ENCODE measurements around the gene HSD17B8.

Gene HSD17B8

DNA sequence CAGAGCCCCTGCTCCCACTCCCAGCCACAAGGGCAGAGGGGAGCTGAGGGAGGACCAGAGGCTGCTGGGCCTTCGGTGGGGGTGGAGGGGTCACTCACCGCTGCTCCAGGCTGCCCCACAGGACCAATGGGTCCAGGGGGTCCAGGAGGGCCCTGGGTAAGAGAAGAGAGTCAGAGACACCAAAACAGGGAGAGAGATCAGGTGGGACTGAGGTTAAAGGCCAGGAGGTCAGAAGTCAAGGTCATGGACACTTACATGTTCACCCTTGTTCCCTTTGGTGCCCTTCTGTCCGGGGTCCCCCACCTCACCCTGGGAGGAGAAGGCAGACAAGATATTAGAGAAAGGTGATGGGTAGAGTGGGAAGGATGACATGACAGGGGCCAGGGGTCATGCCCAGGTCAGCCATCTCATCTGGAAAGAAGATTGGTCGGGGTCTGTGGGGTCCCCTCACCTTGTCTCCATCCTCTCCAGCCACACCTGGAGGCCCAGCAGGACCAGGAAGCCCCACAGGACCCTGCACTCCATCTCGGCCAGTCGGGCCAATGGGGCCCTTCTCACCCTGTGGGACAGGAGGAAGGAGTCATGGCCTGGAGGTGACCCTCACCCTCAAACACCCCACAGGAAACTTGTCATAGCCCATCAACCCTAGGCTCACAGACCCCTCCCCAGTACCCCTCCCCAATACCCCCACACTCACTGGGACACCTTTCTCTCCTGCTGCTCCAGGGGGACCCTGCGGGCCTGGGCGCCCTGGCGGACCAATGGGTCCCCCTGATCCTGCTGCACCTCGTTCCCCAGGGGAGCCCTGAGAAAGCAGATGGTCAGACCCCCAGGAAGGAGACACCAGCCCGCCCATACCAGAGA is 33.2 kb upstream of the HSD17B8 start:
- no peak for DNase-seq (ENCODE audit: low spot score)

GRCh38 chr6:33171880-33172687 is 32.4 kb upstream of the HSD17B8 start:
- no peak for DNase-seq (ENCODE audit: low spot score)

GRCh38 chr6:33172688-33173534 is 31.5 kb upstream of the HSD17B8 start:
- no peak for DNase-seq (ENCODE audit: low spot score)

GRCh38 chr6:33173535-33174180 is 30.8 kb upstream of the HSD17B8 start:
- no peak for DNase-seq (ENCODE audit: low spot score)

- no peak for DNase-seq (ENCODE audit: low spot score)
Measured at GRCh38 chr6:33174784-33175183, 29.7 kb upstream of the HSD17B8 start.

DNA sequence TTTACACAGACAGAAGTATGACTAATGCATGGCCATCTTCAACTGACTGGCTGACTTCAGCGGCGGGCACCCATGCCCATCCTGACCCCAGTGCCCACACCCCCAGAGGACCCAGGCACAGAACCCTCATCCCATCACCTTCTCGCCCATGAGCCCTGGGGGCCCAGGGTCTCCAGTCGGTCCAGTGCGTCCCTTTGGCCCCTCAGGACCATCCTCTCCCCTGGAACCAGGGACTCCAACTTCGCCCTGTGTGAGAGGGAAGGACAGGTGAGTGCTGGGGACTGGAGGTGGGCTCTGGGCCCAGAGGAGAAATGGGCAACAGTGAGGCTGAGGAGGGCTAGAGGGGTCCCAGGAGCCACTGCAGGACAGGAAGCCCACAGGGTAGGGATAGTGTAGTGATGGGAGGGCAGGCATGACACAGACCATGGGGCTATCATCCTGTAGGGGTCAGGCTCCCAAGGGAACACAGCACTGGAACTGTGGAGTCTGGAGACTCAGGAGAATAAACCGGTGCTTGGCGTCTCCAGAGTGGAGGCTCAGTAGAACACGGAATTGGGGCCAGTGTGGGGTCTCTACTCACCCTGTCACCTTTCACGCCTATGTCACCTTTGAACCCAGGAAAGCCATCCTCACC is 28.9 kb upstream of the HSD17B8 start:
- DNase-seq (ENCODE audit: low spot score): no peak

GRCh38 chr6:33176906-33177305 is 27.5 kb upstream of the HSD17B8 start:
- no peak for DNase-seq (ENCODE audit: low spot score)

GRCh38 chr6:33177552-33178446 is 26.7 kb upstream of the HSD17B8 start:
- no peak for DNase-seq (ENCODE audit: low spot score)

DNA sequence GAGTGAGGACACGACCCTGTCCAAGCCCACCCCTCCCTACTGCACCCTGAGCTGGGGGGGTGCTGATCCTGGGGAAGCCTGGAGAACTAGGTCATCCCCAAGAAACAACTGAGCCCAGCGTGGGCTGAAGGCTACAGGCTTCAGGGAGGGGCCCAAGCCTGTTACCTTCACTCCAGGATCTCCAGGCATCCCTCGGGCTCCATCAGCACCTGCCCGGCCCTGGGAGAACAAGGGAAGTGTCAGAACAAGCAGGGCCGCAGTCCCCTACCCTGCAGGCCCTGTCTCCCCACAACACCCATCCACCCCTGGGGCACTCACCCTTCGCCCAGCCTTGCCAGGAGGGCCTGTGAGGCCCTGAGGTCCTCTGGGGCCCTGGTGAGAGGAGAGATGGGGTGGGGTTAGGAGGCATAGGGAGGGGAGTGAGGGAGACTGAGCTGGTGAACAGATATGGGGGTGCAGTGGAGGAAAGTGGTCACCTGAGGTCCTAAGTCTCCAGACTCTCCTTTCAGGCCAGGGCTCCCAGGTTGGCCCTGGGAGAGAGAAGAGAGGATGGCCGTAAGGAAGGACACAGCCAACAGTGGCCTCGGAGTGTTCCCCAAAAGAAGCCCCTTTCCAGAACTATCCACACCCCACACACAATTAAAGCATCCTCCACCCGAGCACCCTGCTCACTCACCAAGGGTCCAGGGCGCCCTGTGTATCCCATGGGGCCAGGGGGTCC is 25.5 kb upstream of the HSD17B8 start:
- no peak for DNase-seq (ENCODE audit: low spot score)

- no peak for DNase-seq (ENCODE audit: low spot score)
Measured at GRCh38 chr6:33181141-33181540, 23.3 kb upstream of the HSD17B8 start.

- no peak for DNase-seq (ENCODE audit: low spot score)
Measured at GRCh38 chr6:33183071-33183683, 21.3 kb upstream of the HSD17B8 start.

DNA sequence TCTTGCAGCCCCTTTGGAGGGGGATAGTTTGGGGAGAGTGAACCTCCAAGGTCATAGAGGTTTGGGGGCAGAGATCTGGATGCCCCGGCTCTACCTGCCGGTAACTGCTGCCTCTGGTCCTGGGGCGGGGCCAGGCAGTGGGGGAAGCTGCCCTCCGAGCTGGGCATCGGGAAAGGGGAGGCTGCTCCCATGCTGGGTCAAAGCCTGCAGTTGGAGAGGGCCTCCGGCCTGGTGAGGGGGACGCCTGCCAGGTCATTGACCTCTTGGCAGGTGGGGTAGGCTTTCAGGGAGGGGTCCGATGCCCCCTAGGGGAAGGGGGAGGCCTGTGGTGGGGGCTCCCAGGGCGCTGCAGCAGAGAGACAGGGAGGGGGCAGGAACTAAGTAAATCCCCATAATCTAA is 19.3 kb upstream of the HSD17B8 start:
- no peak for DNase-seq (ENCODE audit: low spot score)

GRCh38 chr6:33185654-33186187 is 18.7 kb upstream of the HSD17B8 start:
- no peak for DNase-seq (ENCODE audit: low spot score)

- DNase-seq (ENCODE audit: low spot score): no peak
Measured at GRCh38 chr6:33187809-33188208, 16.6 kb upstream of the HSD17B8 start.

- DNase-seq (ENCODE audit: low spot score): no peak
Measured at GRCh38 chr6:33189164-33189563, 15.3 kb upstream of the HSD17B8 start.

DNA sequence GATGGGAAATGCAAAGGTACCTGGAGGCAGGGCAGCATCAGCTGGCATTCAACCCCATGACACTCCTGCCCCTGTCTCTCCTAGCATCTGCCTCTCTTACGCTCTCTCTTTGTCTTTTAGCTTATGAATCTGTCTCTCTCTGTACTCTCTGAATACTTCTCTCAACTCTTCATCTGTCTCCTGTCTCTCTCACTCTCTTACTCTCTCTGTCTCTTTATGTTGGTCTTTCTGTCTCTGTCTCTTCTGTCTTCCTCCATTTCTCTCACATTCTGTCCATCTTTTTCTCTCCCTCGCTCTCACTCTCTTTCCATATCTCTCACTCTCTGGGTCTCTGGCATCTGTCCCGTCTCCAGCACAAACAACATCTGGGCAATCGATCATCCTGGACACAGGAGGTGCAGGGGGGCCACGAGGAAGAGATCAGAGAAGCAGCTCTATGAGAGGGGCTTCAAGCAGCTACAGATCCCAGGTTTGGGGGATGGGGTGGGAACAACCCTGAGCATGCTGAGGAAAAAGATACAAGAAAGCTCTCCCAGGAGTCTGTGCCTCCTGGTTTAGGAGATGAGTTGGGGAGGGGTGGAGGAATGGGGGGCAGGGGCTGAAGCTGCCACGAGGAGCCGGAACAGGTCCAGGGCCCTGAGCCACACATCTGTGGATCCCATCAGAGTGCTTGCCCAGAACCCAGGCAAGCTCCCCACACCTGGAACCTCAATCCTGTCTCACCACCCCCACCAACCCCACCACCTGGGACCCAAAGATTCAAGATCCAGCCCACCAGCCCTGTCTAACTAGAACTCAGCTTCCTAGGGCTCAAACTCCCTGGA is 14.6 kb upstream of the HSD17B8 start:
- DNase-seq (ENCODE audit: low spot score): no peak

DNA sequence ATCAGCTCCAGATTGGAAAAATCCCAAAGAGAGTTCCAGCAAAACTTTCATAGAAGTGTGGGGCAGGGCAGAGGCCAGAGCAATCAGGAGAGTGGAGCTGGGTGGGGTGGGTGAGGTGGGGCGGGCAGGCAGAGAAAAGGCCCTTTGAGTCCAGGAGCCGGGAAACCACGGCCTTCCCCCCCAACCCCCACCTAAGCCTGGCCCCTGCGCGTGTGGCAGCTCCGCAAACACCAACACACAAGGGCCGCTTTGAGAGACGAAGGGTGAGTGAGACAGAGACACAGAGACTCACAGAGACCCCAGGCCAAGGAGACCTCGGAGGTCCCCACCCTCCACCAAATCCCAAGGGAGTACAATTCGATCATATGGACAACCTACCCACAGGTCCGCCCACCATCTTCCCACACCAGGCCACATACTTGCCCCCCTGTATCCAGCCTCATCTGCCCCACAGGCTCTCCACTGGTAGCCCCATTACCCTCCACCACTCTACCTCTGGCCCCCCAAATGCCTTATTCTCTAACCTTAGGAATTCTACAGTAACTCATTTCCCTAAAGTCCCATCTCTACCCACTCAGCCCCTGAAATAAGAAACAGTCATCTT is 13.8 kb upstream of the HSD17B8 start:
- no peak for DNase-seq (ENCODE audit: low spot score)

Measured in CD4-positive, alpha-beta T cell treated with Interleukin-6 at 100 ng/mL for 8 hours (primary cell).